ENCODE measurements around the gene OR4C5.
"Not testable (repeated sequence)": the region's sequence is repeated elsewhere in the genome, so short reads cannot be mapped to it uniquely, and the experiment has no call there.

GRCh38 chr11:48342505-48342904 is 23.8 kb downstream of the OR4C5 start:
- not testable (repeated sequence) for TF ChIP-seq MXI1 (IDR thresholded peaks at IDR 0.05; ENCODE audit: low read depth, low read length); CHD2 (IDR thresholded peaks at IDR 0.05; ENCODE audit: borderline replicate concordance, low read depth, low read length); REST (IDR thresholded peaks at IDR 0.05; ENCODE audit: low read depth, low read length); RAD21 (IDR thresholded peaks at IDR 0.05; ENCODE audit: insufficient read depth, low read depth, low read length); JUND (IDR thresholded peaks at IDR 0.05; ENCODE audit: low read depth, low read length); IRF3 (IDR thresholded peaks at IDR 0.05); ZZZ3 (IDR thresholded peaks at IDR 0.05; ENCODE audit: control insufficient read depth, insufficient read length, low read depth); CBFB (IDR thresholded peaks at IDR 0.05; ENCODE audit: low read depth); TARDBP (IDR thresholded peaks at IDR 0.05; ENCODE audit: borderline replicate concordance); RBBP5 (conservative IDR thresholded peaks at IDR 0.05); EZH2 (IDR thresholded peaks at IDR 0.05; ENCODE audit: borderline replicate concordance, control insufficient read depth, low read depth, low read length); ZNF274 (IDR thresholded peaks at IDR 0.05; ENCODE audit: insufficient read depth, insufficient read length)
- TF ChIP-seq, protein P1, sequence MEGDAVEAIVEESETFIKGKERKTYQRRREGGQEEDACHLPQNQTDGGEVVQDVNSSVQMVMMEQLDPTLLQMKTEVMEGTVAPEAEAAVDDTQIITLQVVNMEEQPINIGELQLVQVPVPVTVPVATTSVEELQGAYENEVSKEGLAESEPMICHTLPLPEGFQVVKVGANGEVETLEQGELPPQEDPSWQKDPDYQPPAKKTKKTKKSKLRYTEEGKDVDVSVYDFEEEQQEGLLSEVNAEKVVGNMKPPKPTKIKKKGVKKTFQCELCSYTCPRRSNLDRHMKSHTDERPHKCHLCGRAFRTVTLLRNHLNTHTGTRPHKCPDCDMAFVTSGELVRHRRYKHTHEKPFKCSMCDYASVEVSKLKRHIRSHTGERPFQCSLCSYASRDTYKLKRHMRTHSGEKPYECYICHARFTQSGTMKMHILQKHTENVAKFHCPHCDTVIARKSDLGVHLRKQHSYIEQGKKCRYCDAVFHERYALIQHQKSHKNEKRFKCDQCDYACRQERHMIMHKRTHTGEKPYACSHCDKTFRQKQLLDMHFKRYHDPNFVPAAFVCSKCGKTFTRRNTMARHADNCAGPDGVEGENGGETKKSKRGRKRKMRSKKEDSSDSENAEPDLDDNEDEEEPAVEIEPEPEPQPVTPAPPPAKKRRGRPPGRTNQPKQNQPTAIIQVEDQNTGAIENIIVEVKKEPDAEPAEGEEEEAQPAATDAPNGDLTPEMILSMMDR (IDR thresholded peaks at IDR 0.05 in 2 of 3, conservative IDR thresholded peaks at IDR 0.05 in 1 of 3; ENCODE audit: control insufficient read depth in 2 of 3, extremely low read depth in 1 of 3, insufficient read depth in 1 of 3, low read depth in 3 of 3, low read length in 3 of 3), result not testable (repeated sequence)
